GM12878 (cell line): ENCODE results near the gene FLT1. TPM values are rescaled to one million over a fixed set of nuclear protein-coding genes. Genes with fewer than 3 reads are reported as not detected.

Source experiments
- ATAC-seq: fragments of 200-7000 bp; cut with Tn5 transposase; 3 replicates; pipeline ENCODE4 v1.9.1; 2020; ENCODE audit warnings: mild to moderate bottlenecking, moderate library complexity
- BruUV-seq: library from RNA; stranded (reverse); fragments of 400-500 nt; replicated peaks from 2 replicates; lab custom pipeline; 2021; lab: Mats Ljungman, UMichigan
- CTCF ChIA-PET: fragments of 300-600 bp; sonication (Branson Sonifier 250); formaldehyde crosslinking; extraction: SDS; loops from one replicate; lab custom pipeline; 2021; ENCODE audit warnings: inconsistent platforms; lab: Yijun Ruan, JAX
- POLR2A ChIA-PET: fragments of 350-600 bp; formaldehyde crosslinking; extraction: SDS; loops from one replicate; lab custom pipeline; 2021; ENCODE audit warnings: inconsistent platforms; lab: Charles Lee
- RAD21 ChIA-PET: fragments of 300-600 bp; sonication (Branson Sonifier 250); formaldehyde crosslinking; loops from one replicate; lab custom pipeline; 2023; ENCODE audit warnings: antibody characterized with exemption; ENCODE audit not compliant: unreplicated experiment; lab: Charles Lee
- SMC1A ChIA-PET: fragments of 300-600 bp; sonication (Branson Sonifier 250); formaldehyde crosslinking; loops from one replicate; lab custom pipeline; 2023; ENCODE audit not compliant: unreplicated experiment, uncharacterized antibody; lab: Charles Lee
- DNase-seq: peaks from one replicate; pipeline ENCODE4 v3.0.0-alpha.2; 2011; ENCODE audit warnings: low read depth, low spot score
- FAIRE-seq: peaks from 3 replicates; lab custom pipeline; 2011; peaks lifted over from hg19 to GRCh38; lab: Jason Lieb, UNC
- H2AFZ ChIP-seq: 2 replicates; pipeline ENCODE4 v1.6.0; 2011; ENCODE audit warnings: low read depth, low read length, control low read depth; ENCODE audit not compliant: control insufficient read depth
- H3K27ac ChIP-seq: 2 replicates; pipeline ENCODE4 v1.5.1; 2011; ENCODE audit warnings: control low read depth; ENCODE audit not compliant: control insufficient read depth, insufficient read depth
- H3K27me3 ChIP-seq, 2 experiments: replicated peaks in 1 of 2; 2 replicates each; pipeline versions ENCODE4 v1.6.0 to v1.6.1; 2011; ENCODE audit warnings: low read length in 1 of 2; ENCODE audit not compliant: control insufficient read depth in 2 of 2, insufficient read depth in 2 of 2
- H3K36me3 ChIP-seq, 2 experiments: 2 replicates each; pipeline ENCODE4 v1.5.1; 2011; ENCODE audit warnings: low read length in 1 of 2; ENCODE audit not compliant: control insufficient read depth in 2 of 2, insufficient read depth in 2 of 2
- H3K4me1 ChIP-seq: 2 replicates; pipeline ENCODE4 v1.6.1; 2011; ENCODE audit warnings: mild to moderate bottlenecking, low read length, moderate library complexity, mixed read lengths; ENCODE audit not compliant: control insufficient read depth, insufficient read depth
- H3K4me2 ChIP-seq: 2 replicates; pipeline ENCODE4 v1.6.0; 2011; ENCODE audit warnings: control low read depth; ENCODE audit not compliant: control insufficient read depth, insufficient read depth
- H3K4me3 ChIP-seq: fragments of 200-600 bp; sonication (generic); 2 replicates; pipeline ENCODE4 v1.5.1; 2016
- H3K79me2 ChIP-seq: 2 replicates; pipeline ENCODE4 v1.6.0; 2011; ENCODE audit warnings: low read length; ENCODE audit not compliant: control insufficient read depth, insufficient read depth
- H3K9ac ChIP-seq: 2 replicates; pipeline ENCODE4 v1.8.0; 2011; ENCODE audit warnings: low read length, control low read depth, mixed read lengths; ENCODE audit not compliant: control insufficient read depth, insufficient read depth
- H3K9me3 ChIP-seq: replicated peaks from 3 replicates; pipeline ENCODE4 v1.5.1; 2011; ENCODE audit warnings: mild to moderate bottlenecking, low read length; ENCODE audit not compliant: control insufficient read depth, insufficient read depth
- H4K20me1 ChIP-seq: 2 replicates; pipeline ENCODE4 v1.6.0; 2011; ENCODE audit not compliant: control insufficient read depth, insufficient read depth
- ASH2L ChIP-seq: fragments of 300-600, 200-600 bp; sonication (generic); IDR thresholded peaks from 2 replicates; pipeline ENCODE4 v1.6.1; 2017; ENCODE audit warnings: low read depth, mild to moderate bottlenecking, borderline replicate concordance
- ATF7 ChIP-seq: fragments of 450-650 bp; IDR thresholded peaks from 2 replicates; pipeline ENCODE4 v1.6.1; 2016; ENCODE audit warnings: low read depth, mild to moderate bottlenecking
- CHD1 ChIP-seq: IDR thresholded peaks from 2 replicates; pipeline ENCODE4 v1.6.1; 2012; ENCODE audit warnings: low read depth, low read length, improper control_type of control experiment
- DPF2 ChIP-seq: fragments of 450-650 bp; IDR thresholded peaks from 2 replicates; pipeline ENCODE4 v1.6.1; 2017; ENCODE audit warnings: mild to moderate bottlenecking
- HDAC2 ChIP-seq: fragments of 200-600 bp; sonication (generic); IDR thresholded peaks from 2 replicates; pipeline ENCODE4 v1.6.1; 2017
- IKZF1 ChIP-seq: fragments of 450-650 bp; conservative IDR thresholded peaks from 2 replicates; pipeline ENCODE4 v1.6.1; 2017; ENCODE audit warnings: antibody characterized with exemption, mild to moderate bottlenecking
- JUNB ChIP-seq: IDR thresholded peaks from 2 replicates; pipeline ENCODE4 v1.6.1; 2016; ENCODE audit warnings: antibody characterized with exemption, mild to moderate bottlenecking
- MAX ChIP-seq: IDR thresholded peaks from 2 replicates; pipeline ENCODE4 v1.6.1; 2012; ENCODE audit warnings: low read depth, low read length, improper control_type of control experiment
- NFYB ChIP-seq: IDR thresholded peaks from 2 replicates; pipeline ENCODE4 v1.6.1; 2011; ENCODE audit warnings: low read depth, mild to moderate bottlenecking, low read length, improper control_type of control experiment, moderate library complexity; ENCODE audit not compliant: insufficient read depth
- POLR2A ChIP-seq: IDR thresholded peaks from 2 replicates; pipeline ENCODE4 v1.6.1; 2011; ENCODE audit warnings: low read depth, mild to moderate bottlenecking, low read length
- RUNX3 ChIP-seq: IDR thresholded peaks from 2 replicates; pipeline ENCODE4 v1.6.1; 2012; ENCODE audit warnings: low read length, inconsistent platforms
- SMAD1 ChIP-seq: fragments of 450-650 bp; IDR thresholded peaks from 2 replicates; pipeline ENCODE4 v1.6.1; 2018; ENCODE audit warnings: mild to moderate bottlenecking, low read depth; ENCODE audit not compliant: partially characterized antibody
- TCF3 ChIP-seq: IDR thresholded peaks from 2 replicates; pipeline ENCODE4 v1.6.1; 2012; ENCODE audit warnings: low read depth, mild to moderate bottlenecking, low read length, borderline replicate concordance; ENCODE audit not compliant: insufficient read depth
- WRNIP1 ChIP-seq: IDR thresholded peaks from 2 replicates; pipeline ENCODE4 v1.6.1; 2011; ENCODE audit warnings: low read depth, low read length, improper control_type of control experiment, borderline replicate concordance
- ZNF592 ChIP-seq: fragments of 450-650 bp; IDR thresholded peaks from 2 replicates; pipeline ENCODE4 v1.6.1; 2017; ENCODE audit warnings: mild to moderate bottlenecking, moderate library complexity
- WGBS: methylation state at CpG from one replicate; pipeline ENCODE4 v1.1.6; 2016; ENCODE audit warnings: low lambda C conversion rate; ENCODE audit not compliant: insufficient replicate concordance, insufficient coverage; ENCODE audit errors: missing lambda C conversion rate; 5-methylcytosine and 5-hydroxymethylcytosine counted together
- in situ Hi-C: fragments of 300-500 bp; cut with MboI; formaldehyde crosslinking; loops from 9 replicates; pipeline ENCODE4 v1.14.3; 2018; ENCODE audit warnings: mixed read lengths
- intact Hi-C: fragments of 100-400 bp; cut with micrococcal nuclease; formaldehyde crosslinking; loops from one replicate; pipeline ENCODE4 v1.14.2; 2022; ENCODE audit not compliant: unreplicated experiment
- polyA plus RNA-seq, 11 experiments: library from polyadenylated mRNA; depleted of rRNA in 4 of 11; unstranded in 6 of 11; stranded (reverse) in 5 of 11; fragments of >200 nt; fragmentation: Nextera tagmentation in 4 of 11; fragmentation: Illumina TruSeq in 1 of 11; extraction: Ambion mirVana in 4 of 11; extraction: Trizol in 1 of 11; gene quantifications; 1 replicate in 1 of 11; 2 replicates in 10 of 11; pipeline versions ENCODE4 v1.2.1 to v1.2.3, GENCODE V29; 2011 to 2016; ENCODE audit warnings: inconsistent platforms in 2 of 11, missing spikeins in 2 of 11, low read depth in 1 of 11
- total RNA-seq, 4 experiments: library from RNA; depleted of rRNA in 3 of 4; stranded (reverse); fragments of >200 nt in 3 of 4; fragmentation: Illumina TruSeq in 1 of 4; extraction: Trizol in 1 of 4; gene quantifications; 2 replicates each; pipeline versions ENCODE4 v1.2.1 to v1.2.3, GENCODE V29; 2013 to 2021
- TF ChIP-seq, protein P1 (sequence below): fragments of 450-650 bp; IDR thresholded peaks from 2 replicates; pipeline ENCODE4 v1.6.1; 2014; ENCODE audit warnings: mild to moderate bottlenecking

Gene FLT1
- total and polyA plus RNA-seq, 10 of the 15 experiments (the other 5 are each of a cell fraction or from before 2014, with no cell fraction given), result 0.55 to 5.6 (median 0.84) TPM

DNA sequence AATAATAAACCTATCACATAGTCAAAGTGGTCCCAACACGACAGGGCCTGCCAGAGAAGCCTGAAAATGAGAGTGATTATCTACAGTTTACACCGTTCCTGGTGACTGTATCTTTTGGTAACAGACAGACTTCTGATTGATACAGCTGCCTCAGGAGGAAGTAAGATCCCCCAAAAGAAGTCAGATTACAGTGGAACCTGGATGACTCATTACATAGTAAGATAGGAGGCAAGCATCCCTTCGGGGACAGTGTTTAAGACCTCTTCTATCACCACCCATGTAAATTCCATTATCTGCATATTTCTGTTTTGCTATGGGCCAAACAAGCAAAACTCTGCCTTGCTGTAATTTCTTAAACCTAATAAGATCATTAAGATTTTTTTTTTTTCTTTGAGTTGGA is 44.0 kb upstream of the FLT1 start:
- SMC1A ChIA-PET, result no interaction called here
- Histone ChIP-seq H3K9me3 (peaks cover 16% of the 10 kb centered on the region; the same call in 2 of the 3 replicates), H2AFZ (no peak overlapping the region; the same call in 1 of the 2 replicates), H3K9ac (no peak overlapping the region)
- in situ Hi-C loops (no loop called here), intact Hi-C loops (no loop called here)
- TF ChIP-seq ZNF592 (no peak), DPF2 (no peak), TCF3 (no peak), CHD1 (no peak), ATF7 (no peak), HDAC2 (no peak), SMAD1 (no peak), NFYB (no peak), RUNX3 (no peak), ASH2L (no peak), JUNB (no peak), MAX (no peak), IKZF1 (no peak), WRNIP1 (no peak), POLR2A (no peak)
- TF ChIP-seq, protein P1, sequence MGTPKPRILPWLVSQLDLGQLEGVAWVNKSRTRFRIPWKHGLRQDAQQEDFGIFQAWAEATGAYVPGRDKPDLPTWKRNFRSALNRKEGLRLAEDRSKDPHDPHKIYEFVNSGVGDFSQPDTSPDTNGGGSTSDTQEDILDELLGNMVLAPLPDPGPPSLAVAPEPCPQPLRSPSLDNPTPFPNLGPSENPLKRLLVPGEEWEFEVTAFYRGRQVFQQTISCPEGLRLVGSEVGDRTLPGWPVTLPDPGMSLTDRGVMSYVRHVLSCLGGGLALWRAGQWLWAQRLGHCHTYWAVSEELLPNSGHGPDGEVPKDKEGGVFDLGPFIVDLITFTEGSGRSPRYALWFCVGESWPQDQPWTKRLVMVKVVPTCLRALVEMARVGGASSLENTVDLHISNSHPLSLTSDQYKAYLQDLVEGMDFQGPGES, result no peak
- TF ChIP-seq, all 136 proteins: peak for 0
- Histone ChIP-seq H4K20me1 (no peaks in the 10 kb centered on the region), H3K27ac (no peak overlapping the region), H3K36me3 (no peaks in the 10 kb centered on the region), H3K79me2 (no peaks in the 10 kb centered on the region), H3K4me2 (no peak overlapping the region), H3K27me3 (no peaks in the 10 kb centered on the region), H3K4me3 (no peak overlapping the region), H3K4me1 (peaks cover 14% of the 10 kb centered on the region)
- ATAC-seq (no peak), DNase-seq (no peak), FAIRE-seq (no peak)
- no TSS peak for BruUV-seq
- RAD21 ChIA-PET, result interaction anchor here (2.1 kb wide), 1 partner anchor 99 kb away, joined by 8 read pairs; no protein-coding TSS in a partner anchor
- POLR2A ChIA-PET, result interaction anchor here (1.0 kb wide), 1 partner anchor 117 kb away, joined by 3 read pairs; no protein-coding TSS in a partner anchor
- 49% methylated on average over 3 of the region's 3 CpGs for WGBS
- CTCF ChIA-PET, result no interaction called here
